Measurements from ENCODE around the gene OR5H2.

The OR5H2 gene

GRCh38 chr3:98322101-98322500, 39.8 kb downstream of the OR5H2 start:
- H3K27ac ChIP-seq (ENCODE audit: poor library complexity, severe bottlenecking), result no peak overlapping the region
- no peaks in the 10 kb centered on the region for H3K9me3 ChIP-seq (ENCODE audit: severe bottlenecking)
- H3K36me3 ChIP-seq (ENCODE audit: low read depth), result no peaks in the 10 kb centered on the region
- no peak for TF ChIP-seq CTCF (IDR thresholded peaks at IDR 0.05; ENCODE audit: poor library complexity, severe bottlenecking)
- H3K4me1 ChIP-seq (ENCODE audit: insufficient read depth, poor library complexity, severe bottlenecking), result no peaks in the 10 kb centered on the region
- no peaks in the 10 kb centered on the region for H3K27me3 ChIP-seq (ENCODE audit: insufficient read depth, poor library complexity, severe bottlenecking)
- DNase-seq (ENCODE audit: low spot score), result no peak
- H3K4me3 ChIP-seq (ENCODE audit: severe bottlenecking), result no peak overlapping the region
- ATAC-seq (ENCODE audit: low read depth), result no peak

- H3K4me3 ChIP-seq (ENCODE audit: severe bottlenecking), result no peak overlapping the region
- H3K27ac ChIP-seq (ENCODE audit: poor library complexity, severe bottlenecking), result no peak overlapping the region
- H3K9me3 ChIP-seq (ENCODE audit: severe bottlenecking), result no peaks in the 10 kb centered on the region
- H3K27me3 ChIP-seq (ENCODE audit: insufficient read depth, poor library complexity, severe bottlenecking), result no peaks in the 10 kb centered on the region
- no peaks in the 10 kb centered on the region for H3K36me3 ChIP-seq (ENCODE audit: low read depth)
- no peak for TF ChIP-seq CTCF (IDR thresholded peaks at IDR 0.05; ENCODE audit: poor library complexity, severe bottlenecking)
- no peak for ATAC-seq (ENCODE audit: low read depth)
- DNase-seq (ENCODE audit: low spot score), result no peak
- H3K4me1 ChIP-seq (ENCODE audit: insufficient read depth, poor library complexity, severe bottlenecking), result no peaks in the 10 kb centered on the region
These were observed 40.4 kb downstream of the OR5H2 start for GRCh38 chr3:98322686-98323085.

GRCh38 chr3:98323425-98323824, 41.1 kb downstream of the OR5H2 start:
- Histone ChIP-seq H3K9me3 (ENCODE audit: severe bottlenecking) (no peaks in the 10 kb centered on the region), H3K4me1 (ENCODE audit: insufficient read depth, poor library complexity, severe bottlenecking) (no peaks in the 10 kb centered on the region), H3K4me3 (ENCODE audit: severe bottlenecking) (no peak overlapping the region), H3K27ac (ENCODE audit: poor library complexity, severe bottlenecking) (no peak overlapping the region), H3K36me3 (ENCODE audit: low read depth) (no peaks in the 10 kb centered on the region), H3K27me3 (ENCODE audit: insufficient read depth, poor library complexity, severe bottlenecking) (no peaks in the 10 kb centered on the region)
- TF ChIP-seq CTCF (IDR thresholded peaks at IDR 0.05; ENCODE audit: poor library complexity, severe bottlenecking), result no peak
- no peak for ATAC-seq (ENCODE audit: low read depth)
- DNase-seq (ENCODE audit: low spot score), result no peak

- no peak for ATAC-seq (ENCODE audit: low read depth)
- H3K4me3 ChIP-seq (ENCODE audit: severe bottlenecking), result no peak overlapping the region
- no peak for DNase-seq (ENCODE audit: low spot score)
- no peak overlapping the region for H3K27ac ChIP-seq (ENCODE audit: poor library complexity, severe bottlenecking)
- H3K36me3 ChIP-seq (ENCODE audit: low read depth), result no peaks in the 10 kb centered on the region
- H3K4me1 ChIP-seq (ENCODE audit: insufficient read depth, poor library complexity, severe bottlenecking), result no peaks in the 10 kb centered on the region
- no peak for TF ChIP-seq CTCF (IDR thresholded peaks at IDR 0.05; ENCODE audit: poor library complexity, severe bottlenecking)
- no peaks in the 10 kb centered on the region for H3K9me3 ChIP-seq (ENCODE audit: severe bottlenecking)
- no peaks in the 10 kb centered on the region for H3K27me3 ChIP-seq (ENCODE audit: insufficient read depth, poor library complexity, severe bottlenecking)
These were observed 42.8 kb downstream of the OR5H2 start for GRCh38 chr3:98325055-98325454.

GRCh38 chr3:98326105-98326893, 44.0 kb downstream of the OR5H2 start:
- Histone ChIP-seq H3K4me1 (ENCODE audit: insufficient read depth, poor library complexity, severe bottlenecking) (no peaks in the 10 kb centered on the region), H3K9me3 (ENCODE audit: severe bottlenecking) (no peaks in the 10 kb centered on the region), H3K36me3 (ENCODE audit: low read depth) (no peaks in the 10 kb centered on the region), H3K4me3 (ENCODE audit: severe bottlenecking) (no peak overlapping the region), H3K27me3 (ENCODE audit: insufficient read depth, poor library complexity, severe bottlenecking) (peaks cover 4% of the 10 kb centered on the region), H3K27ac (ENCODE audit: poor library complexity, severe bottlenecking) (no peak overlapping the region)
- ATAC-seq (ENCODE audit: low read depth) (no peak), DNase-seq (ENCODE audit: low spot score) (no peak)
- no peak for TF ChIP-seq CTCF (IDR thresholded peaks at IDR 0.05; ENCODE audit: poor library complexity, severe bottlenecking)

Data from RWPE2 (cell line).